ENCODE data around the gene OGDH.

GRCh38 chr7:44716205-44716604 lies 109.8 kb downstream of the OGDH start:
- TF ChIP-seq, protein P1, sequence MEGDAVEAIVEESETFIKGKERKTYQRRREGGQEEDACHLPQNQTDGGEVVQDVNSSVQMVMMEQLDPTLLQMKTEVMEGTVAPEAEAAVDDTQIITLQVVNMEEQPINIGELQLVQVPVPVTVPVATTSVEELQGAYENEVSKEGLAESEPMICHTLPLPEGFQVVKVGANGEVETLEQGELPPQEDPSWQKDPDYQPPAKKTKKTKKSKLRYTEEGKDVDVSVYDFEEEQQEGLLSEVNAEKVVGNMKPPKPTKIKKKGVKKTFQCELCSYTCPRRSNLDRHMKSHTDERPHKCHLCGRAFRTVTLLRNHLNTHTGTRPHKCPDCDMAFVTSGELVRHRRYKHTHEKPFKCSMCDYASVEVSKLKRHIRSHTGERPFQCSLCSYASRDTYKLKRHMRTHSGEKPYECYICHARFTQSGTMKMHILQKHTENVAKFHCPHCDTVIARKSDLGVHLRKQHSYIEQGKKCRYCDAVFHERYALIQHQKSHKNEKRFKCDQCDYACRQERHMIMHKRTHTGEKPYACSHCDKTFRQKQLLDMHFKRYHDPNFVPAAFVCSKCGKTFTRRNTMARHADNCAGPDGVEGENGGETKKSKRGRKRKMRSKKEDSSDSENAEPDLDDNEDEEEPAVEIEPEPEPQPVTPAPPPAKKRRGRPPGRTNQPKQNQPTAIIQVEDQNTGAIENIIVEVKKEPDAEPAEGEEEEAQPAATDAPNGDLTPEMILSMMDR (CRISPR knock-in tag; IDR thresholded peaks at IDR 0.05), result no peak
- no peak for TF ChIP-seq TAF1 (CRISPR knock-in tag; IDR thresholded peaks at IDR 0.05)
- no peak for TF ChIP-seq EZH2 (conservative IDR thresholded peaks at IDR 0.05; ENCODE audit: low read depth, low read length)
- no peak for TF ChIP-seq TCF7 (IDR thresholded peaks at IDR 0.05; ENCODE audit: low read depth)
- TF ChIP-seq, protein P2, sequence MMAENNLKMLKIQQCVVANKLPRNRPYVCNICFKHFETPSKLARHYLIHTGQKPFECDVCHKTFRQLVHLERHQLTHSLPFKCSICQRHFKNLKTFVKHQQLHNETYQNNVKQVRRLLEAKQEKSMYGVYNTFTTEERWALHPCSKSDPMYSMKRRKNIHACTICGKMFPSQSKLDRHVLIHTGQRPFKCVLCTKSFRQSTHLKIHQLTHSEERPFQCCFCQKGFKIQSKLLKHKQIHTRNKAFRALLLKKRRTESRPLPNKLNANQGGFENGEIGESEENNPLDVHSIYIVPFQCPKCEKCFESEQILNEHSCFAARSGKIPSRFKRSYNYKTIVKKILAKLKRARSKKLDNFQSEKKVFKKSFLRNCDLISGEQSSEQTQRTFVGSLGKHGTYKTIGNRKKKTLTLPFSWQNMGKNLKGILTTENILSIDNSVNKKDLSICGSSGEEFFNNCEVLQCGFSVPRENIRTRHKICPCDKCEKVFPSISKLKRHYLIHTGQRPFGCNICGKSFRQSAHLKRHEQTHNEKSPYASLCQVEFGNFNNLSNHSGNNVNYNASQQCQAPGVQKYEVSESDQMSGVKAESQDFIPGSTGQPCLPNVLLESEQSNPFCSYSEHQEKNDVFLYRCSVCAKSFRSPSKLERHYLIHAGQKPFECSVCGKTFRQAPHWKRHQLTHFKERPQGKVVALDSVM (CRISPR knock-in tag; IDR thresholded peaks at IDR 0.05), result peak; percentile 22; the same call in 1 of the 2 replicates
- no peak for TF ChIP-seq CSRNP2 (CRISPR knock-in tag; conservative IDR thresholded peaks at IDR 0.05; ENCODE audit: low read depth)
- TF ChIP-seq TBX2 (CRISPR knock-in tag; IDR thresholded peaks at IDR 0.05; ENCODE audit: borderline replicate concordance), result no peak
- no peak for TF ChIP-seq ZFP36 (IDR thresholded peaks at IDR 0.05; ENCODE audit: borderline replicate concordance, low read depth, low read length, partially characterized antibody)
- TF ChIP-seq KLF15 (CRISPR knock-in tag; IDR thresholded peaks at IDR 0.05; ENCODE audit: borderline replicate concordance), result no peak
- TF ChIP-seq SRSF9 (IDR thresholded peaks at IDR 0.05; ENCODE audit: borderline replicate concordance, insufficient read depth, low read depth, low read length, poor library complexity, severe bottlenecking), result no peak
